HG03378 (cell line): ENCODE measurements around the gene CREG1.
"Not testable (repeated sequence)": the region's sequence is repeated elsewhere in the genome, so short reads cannot be mapped to it uniquely, and the experiment has no call there.

Experiments used
- ATAC-seq: cut with Tn5 transposase; IDR thresholded peaks from one replicate; pipeline ENCODE4 v1.9.1; 2021; ENCODE audit warnings: mild to moderate bottlenecking, moderate library complexity; ENCODE audit not compliant: unreplicated experiment

CREG1 gene

GRCh38 chr1:167564612-167565270 lies 11.2 kb upstream of the CREG1 start:
- ATAC-seq: no peak

GRCh38 chr1:167563579-167564246 lies 10.2 kb upstream of the CREG1 start:
- no peak for ATAC-seq

GRCh38 chr1:167562702-167563101 lies 9.1 kb upstream of the CREG1 start:
- no peak for ATAC-seq

GRCh38 chr1:167561753-167562152 lies 8.2 kb upstream of the CREG1 start:
- no peak for ATAC-seq

GRCh38 chr1:167555971-167556714 lies 2.6 kb upstream of the CREG1 start:
- ATAC-seq: no peak

- not testable (repeated sequence) for ATAC-seq
These were observed 1.5 kb upstream of the CREG1 start for GRCh38 chr1:167555072-167555471.

GRCh38 chr1:167554028-167554779 lies 642 bp upstream of the CREG1 start:
- ATAC-seq: peak; percentile 26

- ATAC-seq: no peak
These were observed 2.2 kb downstream of the CREG1 start for GRCh38 chr1:167551362-167551761.

- no peak for ATAC-seq
These were observed 5.3 kb downstream of the CREG1 start for GRCh38 chr1:167548059-167548932.

GRCh38 chr1:167546935-167547334 lies 6.6 kb downstream of the CREG1 start:
- ATAC-seq: no peak

- ATAC-seq: no peak
These were observed 8.2 kb downstream of the CREG1 start for GRCh38 chr1:167545349-167545748.

GRCh38 chr1:167544447-167545093 lies 9.0 kb downstream of the CREG1 start:
- ATAC-seq: no peak

- ATAC-seq: no peak
These were observed 10.2 kb downstream of the CREG1 start for GRCh38 chr1:167543199-167543990.

- no peak for ATAC-seq
These were observed 11.2 kb downstream of the CREG1 start for GRCh38 chr1:167542109-167543032.

GRCh38 chr1:167541610-167542009 lies 12.0 kb downstream of the CREG1 start:
- ATAC-seq: no peak

GRCh38 chr1:167541003-167541402 lies 12.6 kb downstream of the CREG1 start:
- ATAC-seq: no peak

GRCh38 chr1:167538657-167539056 lies 14.9 kb downstream of the CREG1 start:
- ATAC-seq: no peak

GRCh38 chr1:167533851-167534300 lies 19.7 kb downstream of the CREG1 start:
- no peak for ATAC-seq
